PC-3 (cell line): Measurements from ENCODE around the gene CCR7. TPM values are rescaled to one million over a fixed set of nuclear protein-coding genes. Genes with fewer than 3 reads are reported as not detected.

Source experiments
- ATAC-seq: fragments of 200-7000 bp; cut with Tn5 transposase; 2 replicates; pipeline ENCODE4 v1.9.1; 2020; ENCODE audit warnings: mild to moderate bottlenecking, moderate library complexity
- Bru-seq: library from RNA; stranded (reverse); fragments of 400-500 nt; gene quantifications from one replicate; lab custom pipeline; 2021; lab: Mats Ljungman, UMichigan
- BruChase-seq, 2 experiments: library from RNA; stranded (reverse); fragments of 400-500 nt; gene quantifications; one replicate each; lab custom pipeline; 2021; lab: Mats Ljungman, UMichigan
- BruUV-seq: library from RNA; stranded (reverse); fragments of 400-500 nt; replicated peaks from 2 replicates; lab custom pipeline; 2021; lab: Mats Ljungman, UMichigan
- CTCF ChIA-PET: fragments of 300-600 bp; sonication (Branson Sonifier 250); formaldehyde crosslinking; loops from one replicate; lab custom pipeline; 2022; ENCODE audit warnings: antibody characterized with exemption; lab: Charles Lee
- POLR2A ChIA-PET: fragments of 300-600 bp; sonication (Branson Sonifier 250); formaldehyde crosslinking; loops from one replicate; lab custom pipeline; 2022; ENCODE audit warnings: antibody characterized with exemption; ENCODE audit not compliant: unreplicated experiment; lab: Charles Lee
- DNase-seq: peaks from one replicate; pipeline ENCODE4 v3.0.0-alpha.2; 2015
- H2AFZ ChIP-seq: fragments of 300-600 bp; sonication (generic); 2 replicates; pipeline ENCODE4 v1.6.0; 2016; ENCODE audit warnings: antibody characterized with exemption, low read length
- H3F3A ChIP-seq: fragments of 300-600 bp; sonication (generic); one replicate; pipeline ENCODE4 v1.6.0; 2017; ENCODE audit warnings: antibody characterized with exemption, low read length, control low read depth, mild to moderate bottlenecking; ENCODE audit not compliant: unreplicated experiment
- H3K27ac ChIP-seq: fragments of 300-600 bp; sonication (generic); 2 replicates; pipeline ENCODE4 v1.5.1; 2016; ENCODE audit warnings: mild to moderate bottlenecking, low read length
- H3K27me3 ChIP-seq: fragments of 300-600 bp; sonication (generic); 2 replicates; pipeline ENCODE4 v1.6.1; 2016; ENCODE audit warnings: low read length, mixed read lengths
- H3K36me3 ChIP-seq: fragments of 300-600 bp; sonication (generic); 2 replicates; pipeline ENCODE4 v1.6.1; 2016; ENCODE audit warnings: low read depth, mixed run types, low read length, mixed read lengths
- H3K4me1 ChIP-seq: fragments of 300-600 bp; sonication (generic); 2 replicates; pipeline ENCODE4 v1.5.1; 2016; ENCODE audit warnings: low read length; ENCODE audit not compliant: insufficient read depth
- H3K4me2 ChIP-seq: fragments of 300-600 bp; sonication (generic); 2 replicates; pipeline ENCODE4 v1.6.0; 2016; ENCODE audit warnings: low read length
- H3K4me3 ChIP-seq: fragments of 300-600 bp; sonication (generic); 2 replicates; pipeline ENCODE4 v1.5.1; 2016; ENCODE audit warnings: mild to moderate bottlenecking, low read length, mixed read lengths
- H3K79me2 ChIP-seq: fragments of 300-600 bp; sonication (generic); 2 replicates; pipeline ENCODE4 v1.6.1; 2017; ENCODE audit warnings: low read length, mixed read lengths
- H3K9ac ChIP-seq: fragments of 300-600 bp; sonication (generic); 2 replicates; pipeline ENCODE4 v1.6.0; 2016; ENCODE audit warnings: mild to moderate bottlenecking, low read length
- H3K9me2 ChIP-seq: fragments of 300-600 bp; sonication (generic); replicated peaks from 2 replicates; pipeline ENCODE4 v1.6.1; 2016; ENCODE audit warnings: mixed run types, low read length, mixed read lengths
- H3K9me3 ChIP-seq: fragments of 300-600 bp; sonication (generic); 2 replicates; pipeline ENCODE4 v1.6.1; 2016; ENCODE audit warnings: low read length, mixed read lengths
- H4K20me1 ChIP-seq: fragments of 300-600 bp; sonication (generic); 2 replicates; pipeline ENCODE4 v1.6.1; 2016; ENCODE audit warnings: low read length, mixed read lengths
- CTCF ChIP-seq: fragments of 300-600 bp; sonication (generic); conservative IDR thresholded peaks from 2 replicates; pipeline ENCODE4 v1.5.1; 2017; ENCODE audit warnings: antibody characterized with exemption, low read depth, mild to moderate bottlenecking, low read length
- EZH2 ChIP-seq: fragments of 300-600 bp; sonication (generic); IDR thresholded peaks from one replicate; pipeline ENCODE4 v1.6.1; 2017; ENCODE audit warnings: antibody characterized with exemption, mild to moderate bottlenecking, low read length; ENCODE audit not compliant: unreplicated experiment
- EZH2phosphoT487 ChIP-seq: fragments of 300-600 bp; sonication (generic); IDR thresholded peaks from 2 replicates; pipeline ENCODE4 v1.6.1; 2018; ENCODE audit warnings: mild to moderate bottlenecking, antibody characterized with exemption, low read length, borderline replicate concordance
- intact Hi-C: fragments of 100-400 bp; cut with micrococcal nuclease; formaldehyde crosslinking; loops from 2 replicates; pipeline ENCODE4 v1.9.0; 2023
- long read RNA-seq: library from polyadenylated mRNA; unstranded; transcript quantifications from one replicate; pipeline ENCODE4 v2.0.0, GENCODE V29; 2021; ENCODE audit not compliant: unreplicated experiment
- total RNA-seq: library from RNA; depleted of rRNA; stranded (reverse); fragments of >200 nt; gene quantifications from 2 replicates; pipeline ENCODE4 v1.2.3, GENCODE V29; 2014; rRNA removed

The CCR7 gene, protein sequence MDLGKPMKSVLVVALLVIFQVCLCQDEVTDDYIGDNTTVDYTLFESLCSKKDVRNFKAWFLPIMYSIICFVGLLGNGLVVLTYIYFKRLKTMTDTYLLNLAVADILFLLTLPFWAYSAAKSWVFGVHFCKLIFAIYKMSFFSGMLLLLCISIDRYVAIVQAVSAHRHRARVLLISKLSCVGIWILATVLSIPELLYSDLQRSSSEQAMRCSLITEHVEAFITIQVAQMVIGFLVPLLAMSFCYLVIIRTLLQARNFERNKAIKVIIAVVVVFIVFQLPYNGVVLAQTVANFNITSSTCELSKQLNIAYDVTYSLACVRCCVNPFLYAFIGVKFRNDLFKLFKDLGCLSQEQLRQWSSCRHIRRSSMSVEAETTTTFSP
- total RNA-seq (0.12 TPM in 1 of 2 replicates, not detected in the other), Bru-seq, nascent RNA (not detected), BruChase-seq, experiment 1, labeled RNA remaining after a 6-hour chase (percentile 6 among the genes with signal in this experiment), BruChase-seq, experiment 2, labeled RNA remaining after a 2-hour chase (not detected)
- long read RNA-seq = 0 reads

DNA sequence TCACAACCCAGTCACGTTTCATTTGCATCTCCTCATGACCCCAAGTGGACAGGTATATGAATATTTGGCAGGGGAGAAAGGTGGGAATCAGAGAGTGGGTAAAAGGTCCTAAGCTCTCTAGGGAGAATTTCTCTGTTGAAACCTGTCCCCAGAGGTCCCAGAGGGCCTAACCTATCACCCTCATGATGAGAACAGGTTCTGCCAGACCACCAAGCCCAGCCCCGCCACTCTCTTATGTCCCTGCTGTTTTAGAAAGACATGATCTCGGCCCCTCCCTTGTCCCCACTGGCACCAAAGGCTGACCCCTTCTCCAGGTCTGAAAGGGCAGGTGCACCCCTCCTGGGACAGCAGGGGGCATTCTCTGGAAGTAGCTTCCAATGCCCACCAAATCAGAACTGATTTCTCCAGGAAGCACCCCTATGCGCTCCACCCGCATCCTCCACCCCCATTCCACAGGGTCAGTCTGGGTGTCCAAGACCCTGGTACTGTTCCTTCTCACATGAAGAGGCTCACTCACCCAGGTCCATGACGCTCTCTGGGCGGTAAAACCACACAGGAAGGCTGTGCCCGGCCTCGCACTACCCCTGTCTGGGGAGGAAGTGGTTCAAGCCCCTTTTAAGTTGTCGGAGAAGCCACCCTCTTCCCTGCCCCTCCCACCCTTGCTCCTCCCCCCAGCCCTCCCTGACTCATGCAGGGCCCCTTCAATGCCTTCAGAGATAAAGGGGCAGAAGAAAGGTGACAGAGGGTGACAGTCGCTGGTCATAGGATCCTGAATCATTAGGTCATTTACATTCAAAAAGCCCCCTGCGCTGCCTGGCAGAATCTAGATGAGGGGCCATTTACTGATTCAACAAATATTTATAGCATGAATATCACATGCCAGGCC, at the start of gene CCR7:
CCR7 (minus strand) TSS at position 590 of the 886 bp plus-strand sequence; CDS start at position 527, 63 bp downstream.
- ATAC-seq = no peak
- H4K20me1 ChIP-seq = no peaks in the 10 kb centered on the region
- no peak within 1 kb of the TSS for H3K9ac ChIP-seq
- H3K36me3 ChIP-seq = no peaks in the 10 kb centered on the region
- BruUV-seq = no TSS peak
- H3K27ac ChIP-seq = no peak within 1 kb of the TSS
- CTCF ChIA-PET = no interaction called here
- H3K4me2 ChIP-seq = no peak within 1 kb of the TSS
- peaks cover 6% of the 10 kb centered on the region; the same call in 1 of the 2 replicates for H3K4me1 ChIP-seq
- H3K4me3 ChIP-seq = no peak within 1 kb of the TSS
- TF ChIP-seq EZH2 (no peak), EZH2phosphoT487 (no peak), CTCF (no peak)
- POLR2A ChIA-PET = interaction anchor here (0.5 kb wide), 1 partner anchor 1402 kb away, joined by 4 read pairs; no protein-coding TSS in a partner anchor
- H3F3A ChIP-seq = no peaks in the 10 kb centered on the region
- intact Hi-C loops = loop anchor here (5.0 to 10.0 kb wide), 2 partner anchors 120 to 263 kb away; partner anchors contain the start of gene IGFBP4
- no peak for DNase-seq
- no peaks in the 10 kb centered on the region for H3K9me3 ChIP-seq
- H2AFZ ChIP-seq = no peak within 1 kb of the TSS
- H3K79me2 ChIP-seq = no peaks in the 10 kb centered on the region
- H3K9me2 ChIP-seq = no peaks in the 10 kb centered on the region
- H3K27me3 ChIP-seq = 0 out of 2 replicates have a peak, but pooled peaks cover 3% of the 10 kb centered on the region

DNA sequence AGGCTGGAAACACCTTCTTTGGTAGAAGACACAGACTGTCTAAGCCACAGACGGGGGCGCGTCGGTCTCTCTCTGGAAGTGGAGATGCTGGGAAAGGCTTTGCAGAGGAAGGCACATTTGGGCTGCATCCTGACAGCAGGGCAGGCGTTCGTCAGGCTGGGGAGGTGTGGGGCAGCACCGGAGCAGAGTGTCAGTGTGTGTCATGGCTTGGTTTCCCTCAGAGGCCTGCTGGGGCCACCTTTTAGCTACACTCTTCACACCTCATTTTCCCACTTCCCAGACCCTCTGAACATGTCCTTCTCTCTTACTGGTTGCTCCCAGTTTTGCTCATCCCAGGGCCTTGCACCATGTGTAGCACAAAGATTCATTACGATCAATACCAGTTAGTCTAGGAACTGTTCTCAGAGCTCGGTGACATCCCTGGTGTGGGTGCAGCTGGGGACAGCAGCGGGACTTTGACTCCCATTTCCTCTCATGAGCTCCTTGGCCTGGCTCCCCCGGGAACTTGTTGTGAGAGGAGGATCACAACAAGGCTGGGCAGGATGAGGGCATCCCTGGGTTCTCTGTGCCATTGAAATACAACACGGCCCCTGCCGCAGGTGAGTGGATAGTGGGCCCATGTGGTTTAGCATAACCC, 49.3 kb upstream of the CCR7 start:
- Histone ChIP-seq H3K79me2 (no peaks in the 10 kb centered on the region), H3K27me3 (no peaks in the 10 kb centered on the region), H3K9ac (no peak overlapping the region), H2AFZ (no peak overlapping the region), H3K9me2 (no peaks in the 10 kb centered on the region), H3K4me1 (no peaks in the 10 kb centered on the region), H4K20me1 (no peaks in the 10 kb centered on the region), H3F3A (no peaks in the 10 kb centered on the region), H3K4me2 (no peak overlapping the region), H3K4me3 (no peak overlapping the region), H3K36me3 (no peaks in the 10 kb centered on the region), H3K9me3 (no peaks in the 10 kb centered on the region), H3K27ac (no peak overlapping the region)
- POLR2A ChIA-PET = no interaction called here
- CTCF ChIA-PET = interaction anchor here (0.7 to 0.9 kb wide), 2 partner anchors 75 to 126 kb away, joined by 4 read pairs; no protein-coding TSS in a partner anchor
- intact Hi-C loops = loop anchor here (1.0 kb wide), 1 partner anchor 177 kb away; no protein-coding TSS in a partner anchor
- TF ChIP-seq CTCF (no peak), EZH2phosphoT487 (no peak), EZH2 (no peak)
- BruUV-seq = no TSS peak
- ATAC-seq (no peak), DNase-seq (no peak)
